Measurements from ENCODE around the gene ZNF670.

DNA sequence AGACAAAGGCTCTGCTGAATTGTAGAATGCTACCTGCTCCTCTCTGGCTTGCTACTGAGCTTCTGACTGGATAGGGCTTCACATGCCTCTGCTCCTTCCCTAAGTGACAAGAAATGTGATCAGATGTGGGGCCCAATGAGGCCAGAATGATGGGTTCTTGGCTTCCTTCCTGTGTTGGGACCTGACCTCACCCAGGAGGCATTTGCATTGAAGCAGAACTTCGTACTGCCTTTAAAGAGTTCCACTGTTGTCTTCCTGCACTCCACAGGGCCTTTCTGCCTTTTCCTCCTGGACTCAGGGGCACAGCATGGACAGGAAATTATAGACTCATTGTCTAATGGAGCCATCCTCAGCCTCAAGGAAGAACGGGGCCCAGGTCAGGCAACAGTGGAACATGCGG, 14.3 kb downstream of the ZNF670 start:
- TF ChIP-seq POLR2A (IDR thresholded peaks at IDR 0.05) (no peak), EP300 (IDR thresholded peaks at IDR 0.05) (no peak), POLR2AphosphoS5 (IDR thresholded peaks at IDR 0.05) (no peak)
- TF ChIP-seq, protein P1, sequence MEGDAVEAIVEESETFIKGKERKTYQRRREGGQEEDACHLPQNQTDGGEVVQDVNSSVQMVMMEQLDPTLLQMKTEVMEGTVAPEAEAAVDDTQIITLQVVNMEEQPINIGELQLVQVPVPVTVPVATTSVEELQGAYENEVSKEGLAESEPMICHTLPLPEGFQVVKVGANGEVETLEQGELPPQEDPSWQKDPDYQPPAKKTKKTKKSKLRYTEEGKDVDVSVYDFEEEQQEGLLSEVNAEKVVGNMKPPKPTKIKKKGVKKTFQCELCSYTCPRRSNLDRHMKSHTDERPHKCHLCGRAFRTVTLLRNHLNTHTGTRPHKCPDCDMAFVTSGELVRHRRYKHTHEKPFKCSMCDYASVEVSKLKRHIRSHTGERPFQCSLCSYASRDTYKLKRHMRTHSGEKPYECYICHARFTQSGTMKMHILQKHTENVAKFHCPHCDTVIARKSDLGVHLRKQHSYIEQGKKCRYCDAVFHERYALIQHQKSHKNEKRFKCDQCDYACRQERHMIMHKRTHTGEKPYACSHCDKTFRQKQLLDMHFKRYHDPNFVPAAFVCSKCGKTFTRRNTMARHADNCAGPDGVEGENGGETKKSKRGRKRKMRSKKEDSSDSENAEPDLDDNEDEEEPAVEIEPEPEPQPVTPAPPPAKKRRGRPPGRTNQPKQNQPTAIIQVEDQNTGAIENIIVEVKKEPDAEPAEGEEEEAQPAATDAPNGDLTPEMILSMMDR (IDR thresholded peaks at IDR 0.05): no peak

Measured in upper lobe of left lung (tissue), 4 donors.